HG02610 (cell line): ENCODE results near the gene TRHDE.

Experiments
- ATAC-seq: cut with Tn5 transposase; IDR thresholded peaks from one replicate; pipeline ENCODE4 v1.9.1; 2021; ENCODE audit warnings: mild to moderate bottlenecking, moderate library complexity; ENCODE audit not compliant: unreplicated experiment

Gene TRHDE, protein sequence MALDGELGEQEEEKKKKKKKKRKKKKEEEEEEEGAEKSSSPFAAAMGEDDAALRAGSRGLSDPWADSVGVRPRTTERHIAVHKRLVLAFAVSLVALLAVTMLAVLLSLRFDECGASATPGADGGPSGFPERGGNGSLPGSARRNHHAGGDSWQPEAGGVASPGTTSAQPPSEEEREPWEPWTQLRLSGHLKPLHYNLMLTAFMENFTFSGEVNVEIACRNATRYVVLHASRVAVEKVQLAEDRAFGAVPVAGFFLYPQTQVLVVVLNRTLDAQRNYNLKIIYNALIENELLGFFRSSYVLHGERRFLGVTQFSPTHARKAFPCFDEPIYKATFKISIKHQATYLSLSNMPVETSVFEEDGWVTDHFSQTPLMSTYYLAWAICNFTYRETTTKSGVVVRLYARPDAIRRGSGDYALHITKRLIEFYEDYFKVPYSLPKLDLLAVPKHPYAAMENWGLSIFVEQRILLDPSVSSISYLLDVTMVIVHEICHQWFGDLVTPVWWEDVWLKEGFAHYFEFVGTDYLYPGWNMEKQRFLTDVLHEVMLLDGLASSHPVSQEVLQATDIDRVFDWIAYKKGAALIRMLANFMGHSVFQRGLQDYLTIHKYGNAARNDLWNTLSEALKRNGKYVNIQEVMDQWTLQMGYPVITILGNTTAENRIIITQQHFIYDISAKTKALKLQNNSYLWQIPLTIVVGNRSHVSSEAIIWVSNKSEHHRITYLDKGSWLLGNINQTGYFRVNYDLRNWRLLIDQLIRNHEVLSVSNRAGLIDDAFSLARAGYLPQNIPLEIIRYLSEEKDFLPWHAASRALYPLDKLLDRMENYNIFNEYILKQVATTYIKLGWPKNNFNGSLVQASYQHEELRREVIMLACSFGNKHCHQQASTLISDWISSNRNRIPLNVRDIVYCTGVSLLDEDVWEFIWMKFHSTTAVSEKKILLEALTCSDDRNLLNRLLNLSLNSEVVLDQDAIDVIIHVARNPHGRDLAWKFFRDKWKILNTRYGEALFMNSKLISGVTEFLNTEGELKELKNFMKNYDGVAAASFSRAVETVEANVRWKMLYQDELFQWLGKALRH

DNA sequence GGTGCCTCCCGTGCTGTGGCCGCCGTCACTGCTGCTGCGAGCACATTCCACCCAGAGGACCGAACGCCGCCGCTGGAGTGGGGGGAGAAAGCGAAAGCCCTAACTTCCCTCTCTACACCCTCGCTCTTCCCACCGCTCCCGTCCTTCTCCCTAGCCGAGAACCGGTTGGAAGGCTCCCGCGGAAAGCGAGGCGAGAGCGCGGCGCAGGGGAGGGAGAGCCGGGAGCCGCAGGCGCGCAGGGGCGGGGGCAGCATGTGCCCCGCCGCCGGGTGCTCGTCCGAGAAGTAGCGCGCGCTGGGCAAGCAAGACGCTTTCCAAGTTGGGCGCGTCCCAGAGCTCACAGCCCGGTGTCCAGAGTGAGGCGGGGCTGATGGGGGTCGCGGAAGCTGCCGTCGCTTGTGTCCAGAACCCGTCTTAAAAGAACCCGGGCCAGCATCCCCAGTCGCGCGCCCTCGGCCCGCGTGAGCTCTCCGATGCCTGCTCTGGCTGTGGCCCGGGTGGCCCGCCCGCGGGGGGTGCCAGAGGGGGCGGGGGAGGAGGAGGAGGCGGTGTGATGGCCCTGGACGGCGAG lies at the start of gene TRHDE:
TSS of gene TRHDE (plus strand) at position 280 of the 571 bp plus-strand sequence. CDS start at position 554, 274 bp downstream.
- ATAC-seq: no peak

DNA sequence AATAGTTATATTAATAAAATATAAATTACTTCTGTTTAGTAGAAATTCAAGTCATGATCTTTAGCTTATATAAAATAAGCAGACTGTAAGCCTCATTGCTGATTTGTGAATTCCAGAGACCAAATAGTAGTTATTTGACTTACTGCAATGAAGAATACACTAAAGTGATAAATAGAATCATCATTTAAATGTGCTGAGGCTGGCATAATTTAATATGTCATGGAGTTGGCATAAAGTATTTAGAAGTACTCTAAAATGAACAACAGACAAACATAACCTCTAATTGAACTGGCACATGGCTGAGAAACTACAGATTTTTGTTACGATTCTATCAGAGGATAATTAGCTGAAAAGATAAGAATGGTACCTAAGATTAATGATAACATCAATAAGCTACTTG lies 45.7 kb upstream of the TRHDE start:
- no peak for ATAC-seq

DNA sequence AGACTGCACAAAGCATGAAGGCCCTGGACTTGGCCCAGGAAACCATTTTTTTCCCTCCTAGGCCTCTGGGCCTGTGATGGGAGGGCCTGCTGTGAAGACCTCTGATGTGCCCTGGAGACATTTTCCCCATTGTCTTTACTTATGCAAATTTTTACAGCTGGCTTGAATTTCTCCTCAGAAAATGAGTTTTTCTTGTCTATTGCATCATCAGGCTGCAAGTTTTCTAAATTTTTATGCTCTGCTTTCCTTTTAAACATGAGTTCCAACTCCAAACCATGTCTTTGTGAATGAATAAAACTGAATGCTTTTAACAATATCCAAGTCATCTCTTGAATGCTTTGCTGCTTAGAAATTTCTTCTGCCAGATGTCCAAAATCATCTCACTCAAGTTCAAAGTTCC lies 43.7 kb upstream of the TRHDE start:
- no peak for ATAC-seq

DNA sequence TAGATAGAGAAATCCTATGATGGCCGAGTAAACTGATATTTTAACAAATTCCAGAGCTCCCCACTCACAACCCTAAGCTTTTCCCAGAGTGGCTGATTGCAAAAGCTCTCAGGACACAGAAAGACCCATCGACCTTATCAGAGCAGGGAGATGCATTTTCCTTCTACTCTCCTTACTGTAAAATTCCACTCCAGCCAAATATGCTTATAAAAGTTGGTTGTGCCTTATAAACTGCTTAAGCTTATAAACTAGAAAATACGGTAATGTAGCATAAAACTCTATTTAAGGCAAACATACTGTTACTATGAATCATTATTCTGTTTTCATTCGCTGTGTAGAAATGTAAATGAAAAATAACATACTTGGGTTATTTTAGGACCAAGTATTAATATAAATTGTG lies 41.6 kb upstream of the TRHDE start:
- ATAC-seq: no peak

DNA sequence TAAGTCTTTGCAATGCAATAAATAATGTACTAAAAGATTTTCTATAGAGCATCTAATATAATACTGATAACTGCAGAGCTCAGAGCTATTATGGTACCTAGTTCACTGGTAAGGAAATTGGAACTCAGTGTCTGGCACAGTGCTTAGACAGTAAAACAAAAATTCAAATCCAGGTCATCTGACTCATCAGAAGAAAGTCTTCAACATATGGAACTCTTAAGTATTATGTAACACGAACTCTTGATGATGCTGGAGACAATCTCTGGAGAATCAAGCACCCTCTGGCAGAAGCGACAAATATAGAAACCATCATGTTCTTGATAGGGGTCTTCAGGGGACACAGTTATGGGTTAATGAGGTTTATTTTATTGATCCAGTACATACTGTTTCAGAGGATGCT lies 37.3 kb upstream of the TRHDE start:
- no peak for ATAC-seq

DNA sequence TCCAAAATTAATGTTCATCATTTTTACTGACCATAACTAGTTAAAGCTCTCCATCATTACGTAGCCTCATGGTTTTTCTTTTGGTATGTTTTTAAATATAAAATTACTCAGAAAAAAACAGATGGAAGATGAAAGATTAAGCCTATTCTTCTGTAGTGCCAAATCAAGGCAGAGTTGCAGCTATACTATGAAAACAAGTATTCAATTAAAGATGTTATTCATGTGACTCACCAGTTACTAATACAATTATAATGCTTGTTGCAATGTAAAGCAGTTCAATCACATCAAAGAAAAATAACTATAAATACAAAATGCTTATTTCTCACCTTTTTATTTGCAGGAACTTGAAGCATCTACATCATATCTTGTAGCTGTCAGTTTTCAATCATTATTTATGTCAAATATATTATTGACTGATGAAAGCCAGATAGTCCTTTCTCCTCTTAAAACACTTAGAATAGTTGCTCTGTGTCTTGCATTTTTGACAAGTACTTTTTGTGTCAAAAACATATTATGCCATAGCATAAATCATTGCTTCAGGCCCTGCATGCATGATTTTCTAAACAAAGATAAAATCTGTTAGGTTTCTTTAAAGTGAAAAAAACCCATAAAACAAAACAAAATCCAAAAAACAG lies 36.0 kb upstream of the TRHDE start:
- no peak for ATAC-seq

DNA sequence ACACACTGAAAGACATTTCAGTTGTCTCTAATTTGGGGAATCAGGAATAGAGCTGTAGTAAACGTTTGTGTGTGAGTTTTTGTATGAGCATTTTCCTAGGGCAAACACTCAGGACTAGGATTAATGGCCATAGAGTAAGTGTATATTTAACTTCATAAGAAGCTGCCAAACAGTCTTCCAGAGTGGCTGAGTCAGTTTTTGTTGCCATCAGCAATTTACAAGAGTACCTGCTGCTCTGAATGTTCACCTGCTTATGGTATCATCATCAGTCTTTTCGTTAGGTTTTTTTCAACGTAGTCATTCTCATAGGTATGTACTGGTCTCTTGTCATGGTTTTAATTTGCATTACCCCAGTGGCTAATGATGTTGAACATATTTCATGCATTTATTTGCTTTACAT lies 30.6 kb upstream of the TRHDE start:
- ATAC-seq: no peak

DNA sequence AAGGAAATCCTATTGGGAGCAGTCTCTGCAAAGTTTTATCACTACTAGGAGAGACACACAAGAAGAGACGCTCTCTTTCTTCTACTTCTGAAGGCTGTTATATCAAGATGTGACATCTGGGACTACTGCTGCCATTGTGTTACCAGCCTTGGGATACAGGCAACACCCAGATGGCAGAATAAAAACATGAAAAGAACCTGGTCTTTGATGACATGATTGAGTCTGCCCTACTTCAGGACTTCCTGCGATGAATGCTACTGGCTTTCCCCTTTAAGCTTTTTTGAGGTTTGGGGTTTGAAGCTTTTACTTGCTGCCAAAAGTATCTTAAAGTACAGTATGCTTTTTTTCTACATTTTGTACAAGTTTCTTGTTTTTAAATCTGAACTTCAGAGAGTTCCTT lies 29.2 kb upstream of the TRHDE start:
- no peak for ATAC-seq

DNA sequence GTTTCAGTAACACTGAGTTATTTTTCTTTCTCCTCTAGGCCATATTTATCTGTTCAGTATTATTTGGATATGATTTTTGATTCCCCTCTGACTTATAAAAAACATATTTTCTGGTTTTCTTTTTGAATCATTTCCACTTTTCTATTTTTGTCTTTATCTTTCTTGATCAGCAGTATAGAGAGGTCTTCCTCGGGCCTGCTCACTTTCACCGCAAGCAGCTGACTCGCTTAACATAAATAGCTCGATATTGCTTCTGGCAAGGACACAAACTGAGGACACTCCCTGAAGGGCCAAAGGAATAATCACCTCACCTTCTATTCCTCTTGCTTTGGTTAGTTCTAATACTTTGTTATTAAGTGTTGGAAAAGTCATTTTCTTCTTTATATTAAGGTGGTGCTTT lies 25.8 kb upstream of the TRHDE start:
- ATAC-seq: no peak

DNA sequence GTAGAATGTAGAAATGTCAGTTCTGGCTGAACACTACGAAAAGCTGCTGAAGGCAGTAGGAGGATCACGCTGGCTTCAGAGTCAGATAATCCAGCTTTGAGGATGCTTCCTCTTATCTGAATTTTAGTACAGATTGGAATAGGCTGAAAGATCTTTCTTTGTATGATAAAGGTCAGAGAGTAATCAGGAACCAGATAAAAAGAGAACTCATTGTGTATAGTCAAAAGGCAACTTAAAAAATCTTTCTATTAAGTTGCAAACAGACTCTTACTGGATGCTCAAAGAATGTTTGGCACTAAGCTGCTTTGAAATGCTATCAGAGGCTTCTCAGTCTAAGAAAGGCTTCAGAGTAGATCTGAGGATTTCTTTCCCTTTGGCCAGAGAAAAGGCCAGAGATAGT lies 21.8 kb upstream of the TRHDE start:
- ATAC-seq: no peak

DNA sequence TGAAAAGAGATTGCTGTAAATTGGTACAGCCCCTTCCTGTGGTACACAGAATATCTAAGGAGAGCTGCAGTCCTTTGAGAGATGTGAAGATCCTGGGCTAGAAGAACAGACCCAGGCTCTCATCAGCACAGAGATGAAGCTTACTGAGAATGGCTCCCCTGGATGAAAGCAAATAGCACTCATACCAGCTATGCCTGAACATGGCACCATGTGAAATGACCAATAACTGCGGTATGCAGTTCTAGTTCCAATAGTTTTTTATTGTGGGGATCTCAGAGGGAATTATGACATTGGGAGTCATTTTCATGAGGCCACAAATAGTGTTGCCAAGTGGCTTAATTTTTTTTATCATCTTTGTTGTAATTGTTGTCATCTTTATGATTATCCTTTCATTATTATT lies 15.4 kb upstream of the TRHDE start:
- no peak for ATAC-seq

DNA sequence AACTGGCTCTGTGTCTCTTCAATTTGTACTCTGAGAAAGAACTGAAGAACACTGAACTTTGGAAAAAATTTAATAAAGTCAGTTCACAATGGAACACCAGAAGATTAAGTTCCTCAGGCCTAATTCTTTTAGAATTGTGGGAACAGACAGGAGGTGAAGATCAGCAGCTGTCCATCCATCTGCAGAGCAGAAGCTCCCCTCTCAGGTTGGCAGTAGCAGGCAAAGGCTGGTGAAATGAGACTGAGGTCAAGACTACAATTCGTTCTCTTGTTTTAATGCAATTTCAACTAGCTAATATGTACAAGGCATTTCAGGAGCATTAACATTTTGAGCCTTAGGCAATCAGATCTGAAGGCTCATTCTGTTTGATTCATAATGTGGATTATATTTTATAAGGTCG lies 10.3 kb upstream of the TRHDE start:
- no peak for ATAC-seq

DNA sequence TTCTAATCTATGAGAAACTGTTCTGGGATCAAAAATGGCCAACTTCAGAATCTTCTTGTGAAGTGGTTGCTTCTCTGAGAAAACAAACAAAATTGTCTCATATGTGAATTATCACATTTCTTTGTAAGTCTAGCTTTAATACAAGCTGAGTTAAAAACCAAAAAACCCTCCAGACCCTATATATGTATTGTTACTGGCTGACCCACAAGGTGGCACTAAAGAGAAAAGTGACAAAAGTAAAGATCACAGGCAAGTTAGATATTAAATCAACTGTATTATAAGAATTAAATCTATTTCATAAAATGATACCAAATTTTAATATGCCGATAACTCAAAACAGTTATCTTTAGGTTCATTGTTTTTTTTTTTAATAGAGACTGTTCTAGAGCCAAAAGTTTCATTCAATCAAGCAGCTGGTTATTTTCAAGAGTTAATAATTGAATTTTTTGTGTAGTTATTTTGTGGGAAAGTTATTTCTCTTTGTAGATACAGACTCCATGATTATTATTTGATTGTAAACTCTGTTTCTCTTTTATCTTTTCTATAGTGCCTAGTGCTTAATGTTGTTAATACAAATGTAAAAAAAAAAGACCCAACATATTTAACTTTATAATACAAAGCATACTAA lies 7.5 kb upstream of the TRHDE start:
- ATAC-seq: no peak

DNA sequence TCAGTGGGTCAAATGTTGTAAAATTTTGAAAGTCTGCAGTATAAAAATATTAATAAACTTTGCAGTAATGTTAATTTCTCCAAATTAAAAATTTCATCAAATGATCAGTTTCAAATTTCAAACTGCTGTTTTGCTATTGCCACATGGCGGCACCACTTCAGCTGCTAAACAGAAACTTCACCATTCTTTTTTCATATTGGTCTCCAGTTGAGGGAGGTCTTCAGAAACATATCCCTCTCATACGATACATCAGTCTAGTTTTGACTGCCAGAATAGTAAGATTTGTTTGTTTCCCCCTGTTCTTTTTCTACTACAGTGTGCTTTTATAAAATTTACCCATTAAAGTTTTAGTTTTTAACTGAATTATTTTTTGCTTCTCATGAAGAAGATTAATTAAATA lies 4.2 kb upstream of the TRHDE start:
- no peak for ATAC-seq

DNA sequence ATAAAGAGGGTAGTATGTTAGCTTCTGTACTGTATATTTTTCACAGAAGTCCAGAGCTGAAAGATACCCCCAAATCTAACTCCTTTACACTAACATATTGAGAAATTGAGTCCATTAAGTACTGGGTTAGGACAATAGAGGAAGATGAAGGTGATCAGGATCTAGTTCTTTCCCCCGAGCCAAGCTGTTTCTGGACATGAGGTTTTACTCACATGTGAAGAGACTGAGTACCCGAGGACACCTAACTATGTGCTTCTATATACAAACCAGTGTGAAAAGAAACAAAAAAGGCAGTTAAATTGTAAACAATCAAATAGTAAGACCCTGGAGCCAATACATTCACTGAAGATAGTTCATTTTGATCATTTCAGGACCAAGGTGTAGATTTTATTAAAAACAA lies 3.8 kb upstream of the TRHDE start:
- ATAC-seq: no peak

DNA sequence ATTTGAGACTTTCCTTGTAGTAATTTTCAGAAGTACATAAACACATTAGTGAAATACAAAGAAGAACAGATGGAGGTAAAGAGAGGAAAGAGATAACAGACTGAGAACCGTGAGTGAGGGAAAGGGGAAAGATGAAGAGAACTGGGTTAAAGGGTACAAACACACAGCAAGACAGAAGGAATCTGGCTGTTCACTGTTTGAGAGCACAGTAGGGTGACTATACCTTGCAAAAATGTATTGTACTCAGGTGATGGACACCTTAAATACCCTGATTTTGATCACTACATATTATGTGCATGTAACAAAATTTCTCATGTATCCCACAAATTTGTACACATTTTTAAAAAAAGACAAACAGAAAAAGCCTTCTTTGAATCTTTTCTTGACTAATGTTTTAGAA lies 2.7 kb upstream of the TRHDE start:
- no peak for ATAC-seq

DNA sequence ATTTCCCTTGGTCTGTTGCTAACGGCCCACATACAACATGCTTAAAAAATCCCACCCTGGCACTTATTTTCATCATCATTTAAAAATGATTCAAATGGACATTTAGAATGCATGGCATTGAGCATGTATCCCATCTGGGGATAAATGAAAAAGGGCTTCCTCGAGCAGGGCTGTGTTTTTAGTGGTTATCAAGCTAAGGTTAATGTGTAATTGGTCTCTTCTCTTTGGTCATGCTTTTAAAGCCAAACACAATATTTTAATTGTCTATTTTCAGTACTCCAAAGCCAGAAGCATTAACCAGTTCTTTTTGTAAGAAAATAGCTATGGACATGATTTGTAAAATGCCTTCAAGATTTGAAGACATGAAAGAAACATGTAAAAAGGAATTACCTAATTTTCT lies 1.9 kb upstream of the TRHDE start:
- ATAC-seq: no peak

DNA sequence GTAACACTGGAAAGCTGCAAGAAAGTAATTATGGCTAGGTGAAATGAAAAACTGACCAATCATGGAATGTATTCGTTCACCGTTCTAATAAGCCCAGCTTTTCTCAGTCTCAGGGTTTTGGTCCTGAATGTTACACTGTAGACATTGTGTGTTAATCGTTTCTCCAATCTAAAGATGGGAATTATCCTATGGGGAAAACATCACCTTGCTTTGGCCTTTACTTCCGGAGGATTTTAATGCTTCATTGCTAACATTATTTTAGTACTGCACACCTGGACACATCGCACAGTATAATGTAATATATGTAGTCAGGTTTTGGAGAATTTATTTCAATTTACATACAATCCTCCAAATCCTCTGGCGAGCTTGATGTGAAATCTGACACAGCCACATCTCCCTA lies 1.2 kb upstream of the TRHDE start:
- ATAC-seq: no peak

DNA sequence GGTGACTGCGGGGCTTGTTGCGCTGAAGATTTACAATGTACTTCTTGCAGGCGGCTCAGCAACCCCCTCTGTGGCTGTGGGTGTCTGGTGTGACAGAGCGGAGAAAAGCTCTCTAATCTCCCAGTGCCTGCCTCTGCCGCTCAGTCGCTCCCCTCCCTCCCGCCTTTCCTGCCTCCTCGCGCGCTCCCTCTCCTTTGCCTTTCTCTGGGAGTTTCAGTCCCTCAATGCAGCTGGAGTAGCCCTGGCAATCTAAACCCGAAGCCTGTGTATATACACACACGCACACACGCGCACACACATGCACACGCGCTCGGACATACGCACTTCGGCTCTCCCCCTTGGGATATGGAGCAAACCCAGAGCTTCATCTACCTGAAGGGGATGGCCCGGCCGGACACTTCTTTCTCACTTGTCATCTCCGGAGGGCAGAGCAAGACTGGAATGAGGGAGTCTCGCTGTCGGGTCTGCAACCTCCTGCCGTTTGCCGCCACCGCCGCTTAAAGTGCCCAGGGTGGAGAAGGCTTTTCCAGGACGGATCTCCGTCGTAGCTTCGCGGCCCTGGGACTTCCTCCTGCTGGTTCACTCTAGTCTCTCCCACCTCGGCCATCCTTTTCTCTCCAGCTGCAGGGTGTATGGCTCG lies 599 bp upstream of the TRHDE start:
- ATAC-seq: no peak
